Activated CD4-positive, alpha-beta T cell treated with anti-CD3 and anti-CD28 coated beads, Interleukin-2, Interleukin-6, amounts not matched to agents 100 ng/mL and 50 ng/mL, durations not matched to agents 16 hours and 8 hours (primary cell): ENCODE data around the gene ADCY4.

Source experiments
- DNase-seq: peaks from one replicate; pipeline ENCODE4 v3.0.0-alpha.2; 2020

The ADCY4 gene

GRCh38 chr14:24293525-24293924 lies 41.3 kb downstream of the ADCY4 start:
- DNase-seq, result no peak

DNA sequence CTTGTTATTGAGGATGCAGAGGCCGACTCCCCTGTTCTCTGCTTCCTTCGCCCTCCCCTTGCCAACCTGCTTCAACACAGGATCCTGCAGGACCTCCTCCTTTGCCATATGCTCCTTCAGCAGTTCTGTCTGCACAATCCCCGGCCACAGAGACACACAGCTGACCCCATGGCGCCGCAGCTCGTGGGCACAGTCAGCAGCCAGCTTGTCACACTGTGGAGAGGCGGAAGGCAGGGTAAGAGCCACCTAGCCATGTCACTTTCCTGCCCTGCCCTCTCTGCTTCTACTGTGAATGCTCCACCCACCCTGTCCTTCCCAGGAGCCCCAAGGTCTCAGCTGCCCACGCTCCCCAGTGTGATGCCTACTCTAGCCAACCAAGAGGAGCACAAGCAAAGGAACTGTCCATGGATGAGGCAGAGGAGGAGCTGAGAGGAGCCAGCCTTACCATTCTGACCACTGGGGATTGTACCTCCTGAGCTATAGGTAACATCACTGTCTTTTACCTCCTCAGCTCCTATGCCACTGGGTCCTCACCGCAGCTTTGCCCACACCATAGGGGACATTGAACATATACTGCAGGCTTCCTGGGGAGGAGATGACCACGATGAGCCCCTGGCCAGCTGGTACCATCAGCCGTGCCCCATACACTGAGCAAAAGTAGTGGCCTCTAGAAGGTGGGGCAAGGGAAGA lies 42.6 kb downstream of the ADCY4 start:
- DNase-seq, result no peak

DNA sequence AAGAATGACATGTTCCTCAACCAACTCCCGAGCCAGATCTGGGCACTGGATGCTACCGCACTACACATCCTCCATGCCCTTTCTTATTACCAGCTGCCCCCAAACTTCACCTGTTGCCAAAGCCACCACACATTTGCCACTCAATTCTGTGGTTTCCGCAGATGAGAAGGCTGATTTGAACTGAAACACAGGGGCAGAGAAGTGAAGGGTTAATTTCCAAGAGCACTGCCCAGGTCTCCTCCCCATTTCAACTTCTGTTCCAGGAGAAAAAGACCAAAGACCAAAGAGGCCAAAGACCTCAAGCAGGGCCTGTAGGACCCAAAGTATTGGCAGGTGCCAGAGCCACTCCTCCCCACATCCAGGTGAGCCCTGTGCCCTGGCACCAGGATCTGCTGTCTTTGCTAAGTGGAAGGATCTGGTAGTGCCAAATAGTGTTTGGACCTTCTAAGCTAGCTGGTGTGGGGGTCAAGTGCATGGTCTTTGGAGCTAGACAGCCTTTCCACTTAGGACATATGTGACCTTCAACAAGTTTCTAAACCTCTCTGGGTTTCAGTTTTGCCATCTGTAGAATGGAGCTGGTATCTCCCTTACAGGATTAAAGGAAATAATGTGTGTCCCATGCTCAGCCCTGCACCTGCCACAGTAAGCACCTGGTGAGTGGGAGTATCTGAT lies 43.3 kb downstream of the ADCY4 start:
- DNase-seq, result no peak

DNA sequence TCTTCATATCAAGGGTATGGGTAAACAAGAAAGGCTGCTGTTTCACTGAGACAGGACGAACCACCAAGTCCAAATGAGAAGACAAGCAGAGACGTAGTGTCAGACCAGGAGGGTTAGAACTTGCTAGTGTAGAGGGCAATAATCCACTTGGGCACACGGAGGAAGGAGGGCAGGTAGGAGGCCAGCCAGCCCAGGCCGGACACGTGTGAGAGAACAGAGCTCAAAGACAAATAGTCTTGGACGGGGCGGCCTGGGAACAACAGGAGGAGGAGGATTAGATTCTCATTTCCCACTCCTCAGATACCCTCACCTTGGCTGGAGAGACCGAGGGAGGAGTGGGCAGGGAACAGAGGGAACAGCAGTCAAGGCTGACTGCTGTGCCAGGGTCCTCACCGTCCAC lies 44.1 kb downstream of the ADCY4 start:
- DNase-seq, result no peak

GRCh38 chr14:24289649-24290280 lies 45.1 kb downstream of the ADCY4 start:
- peak; percentile 84 for DNase-seq

- no peak for DNase-seq
Observed at GRCh38 chr14:24286996-24287395, 47.9 kb downstream of the ADCY4 start.

GRCh38 chr14:24285351-24285750 lies 49.5 kb downstream of the ADCY4 start:
- DNase-seq, result no peak

DNA sequence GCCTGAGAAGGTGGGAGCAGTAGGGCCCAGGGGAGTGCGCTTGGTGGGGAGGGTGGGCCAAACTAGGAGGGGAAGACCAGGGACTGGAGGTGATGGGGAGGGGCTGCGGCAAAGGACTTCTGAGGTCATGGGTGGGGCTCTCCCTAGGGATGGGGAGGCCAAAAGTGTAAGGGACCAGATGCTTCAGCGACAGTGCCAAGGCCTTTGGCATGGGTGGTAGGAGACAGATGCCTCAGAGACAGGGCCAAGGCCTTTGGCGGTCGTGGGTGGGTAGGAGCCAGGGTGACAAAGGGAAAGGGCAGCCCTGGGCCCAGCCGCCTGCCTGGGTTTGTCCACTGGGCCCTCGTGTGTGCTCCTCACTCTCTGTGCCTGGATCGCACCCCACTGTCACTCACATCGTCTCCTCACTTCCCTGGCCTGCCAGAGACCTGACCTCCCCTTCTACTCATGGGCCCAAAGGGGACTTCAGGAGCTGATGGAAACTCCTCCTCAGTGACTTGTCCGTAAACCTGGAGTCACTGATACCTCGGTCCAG lies 50.3 kb downstream of the ADCY4 start:
- DNase-seq, result no peak

DNA sequence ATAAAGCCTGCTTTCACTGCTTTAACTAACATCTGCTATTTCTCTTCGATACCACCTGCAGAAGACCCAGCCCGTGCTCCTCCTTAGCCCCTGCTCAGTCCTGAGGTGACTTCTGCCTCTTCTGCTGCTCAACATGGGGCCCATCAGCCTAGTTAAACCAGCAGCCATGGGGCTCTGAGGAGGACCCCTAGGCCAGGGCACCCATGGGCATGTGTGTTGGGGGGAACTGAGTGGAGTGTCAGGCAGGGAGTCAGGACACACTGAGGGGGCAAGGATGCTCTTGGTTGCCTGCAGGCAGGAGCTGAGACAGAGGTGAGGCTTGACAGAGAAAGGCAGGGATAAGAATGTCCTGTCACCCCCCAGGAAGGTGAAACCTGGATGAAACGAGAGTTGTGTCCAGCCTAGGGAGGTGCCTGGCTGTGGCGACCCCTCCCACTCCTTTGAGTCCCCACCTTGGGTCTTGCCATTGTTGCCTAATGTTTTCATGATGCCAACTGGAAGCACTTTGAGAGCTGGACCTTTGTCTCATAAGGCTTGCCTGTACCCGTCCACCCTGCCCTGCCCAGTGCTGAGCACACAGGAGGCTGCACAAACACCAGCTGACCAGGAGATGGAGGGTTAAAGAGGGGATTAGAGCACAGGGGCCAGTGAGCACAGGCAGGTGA lies 50.9 kb downstream of the ADCY4 start:
- DNase-seq, result no peak

DNA sequence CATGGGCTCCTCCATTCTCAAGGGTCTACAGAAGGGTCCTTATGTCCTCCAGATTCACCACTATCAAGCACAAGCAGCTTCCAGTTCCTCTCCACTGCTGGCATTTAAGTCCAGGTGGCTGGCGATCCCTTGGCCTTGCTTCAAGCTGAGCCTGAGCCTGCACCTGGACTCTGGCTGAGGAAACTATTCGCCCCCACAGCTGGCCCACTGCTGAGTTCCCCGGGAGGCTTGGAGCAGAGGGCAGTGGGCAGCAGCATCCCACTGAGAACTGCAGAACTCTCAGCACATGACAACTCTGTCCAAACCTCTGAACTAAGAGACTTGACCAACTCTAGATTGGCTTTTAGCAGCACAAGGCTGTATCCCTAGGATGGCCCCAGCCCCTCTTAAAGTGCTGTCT lies 52.1 kb downstream of the ADCY4 start:
- DNase-seq, result no peak

- DNase-seq, result no peak
Observed at GRCh38 chr14:24281636-24282035, 53.2 kb downstream of the ADCY4 start.

- no peak for DNase-seq
Observed at GRCh38 chr14:24280797-24281460, 53.9 kb downstream of the ADCY4 start.

- peak; percentile 71 for DNase-seq
Observed at GRCh38 chr14:24279301-24280186, 55.3 kb downstream of the ADCY4 start.

DNA sequence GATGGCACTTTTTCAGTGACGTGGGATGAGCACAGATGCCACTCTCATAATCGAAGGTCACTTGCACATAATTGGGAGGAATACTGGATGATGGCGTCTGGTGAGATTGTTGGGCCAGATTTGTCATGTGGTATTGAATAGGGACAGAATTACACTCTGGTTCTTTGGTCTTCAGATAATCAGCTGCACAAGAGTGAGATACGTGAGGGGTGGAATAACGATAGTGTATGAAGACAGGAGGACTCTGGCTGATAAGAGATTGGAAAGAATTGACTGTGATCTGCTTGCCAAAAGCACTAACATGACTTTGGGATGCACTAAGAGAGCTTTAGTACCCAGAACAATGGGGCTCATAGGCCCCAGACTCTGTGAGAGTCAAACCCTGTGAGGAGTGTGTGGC lies 56.4 kb downstream of the ADCY4 start:
- no peak for DNase-seq

GRCh38 chr14:24277606-24278321 lies 57.1 kb downstream of the ADCY4 start:
- DNase-seq, result no peak

GRCh38 chr14:24277071-24277470 lies 57.8 kb downstream of the ADCY4 start:
- no peak for DNase-seq

DNA sequence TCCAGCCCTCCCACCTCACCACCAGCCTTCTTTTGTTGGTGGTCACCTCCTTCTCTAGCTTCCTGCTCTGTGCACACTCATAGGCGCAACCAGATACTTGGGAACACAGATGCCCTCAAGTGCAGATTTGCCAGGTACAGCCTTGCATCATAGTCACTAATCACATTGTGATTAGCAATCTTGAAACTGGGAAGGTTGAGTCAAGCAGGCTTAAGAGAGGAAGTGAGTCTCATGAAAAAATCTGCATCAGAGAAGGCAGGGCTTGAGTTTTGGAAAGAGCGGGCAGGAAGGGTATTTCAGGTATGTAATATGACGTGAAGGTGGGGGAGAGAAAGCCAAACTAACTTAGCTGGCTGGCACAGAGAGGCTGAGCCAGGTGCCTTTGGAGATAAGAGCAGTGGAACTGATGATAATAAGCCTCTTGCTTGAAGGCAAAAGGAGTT lies 60.7 kb downstream of the ADCY4 start:
- DNase-seq, result peak; percentile 91

- DNase-seq, result no peak
Observed at GRCh38 chr14:24273422-24273998, 61.4 kb downstream of the ADCY4 start.

- DNase-seq, result no peak
Observed at GRCh38 chr14:24272467-24272866, 62.4 kb downstream of the ADCY4 start.

- no peak for DNase-seq
Observed at GRCh38 chr14:24271834-24272263, 63.0 kb downstream of the ADCY4 start.
